Pancreas (tissue), 10 donors: ENCODE results near the gene TMEM107. TPM values are rescaled to one million over a fixed set of nuclear protein-coding genes. Genes with fewer than 3 reads are reported as not detected.
"Not testable (repeated sequence)": the region's sequence is repeated elsewhere in the genome, so short reads cannot be mapped to it uniquely, and the experiment has no call there.

ENCODE experiments used
- ATAC-seq, 4 donors: fragments of 200-7000 bp; cut with Tn5 transposase; one replicate each; pipeline versions ENCODE4 v1.8.0 to v1.9.1; 2020; ENCODE audit warnings: mild to moderate bottlenecking in 4 of 4, moderate library complexity in 4 of 4
- DNase-seq, 6 donors: peaks; one replicate each; pipeline ENCODE4 v3.0.0-alpha.2; 2020
- FAIRE-seq: peaks from 2 replicates; lab custom pipeline; 2012; peaks lifted over from hg19 to GRCh38; lab: Jason Lieb, UNC
- H3K27ac ChIP-seq, 4 donors: fragments of 200-600 bp; sonication (generic); 1 replicate in 3 of 4; 2 replicates in 1 of 4; pipeline versions ENCODE4 v1.5.0 to v1.8.0; 2020
- H3K27me3 ChIP-seq, 4 donors: fragments of 200-600 bp; one replicate each; pipeline ENCODE4 v1.8.0; 2021
- H3K36me3 ChIP-seq, 3 donors: fragments of 200-600 bp; sonication (generic) in 1 of 3; one replicate each; pipeline versions ENCODE4 v1.5.0 to v1.8.0; 2020 to 2021
- H3K4me1 ChIP-seq, 3 donors: fragments of 200-600 bp; one replicate each; pipeline ENCODE4 v1.8.0; 2021
- H3K4me3 ChIP-seq, 4 donors: fragments of 200-600 bp; sonication (generic) in 2 of 4; one replicate each; pipeline versions ENCODE4 v1.5.0 to v1.8.0; 2020 to 2021
- H3K9me3 ChIP-seq, 4 donors: fragments of 200-600 bp; one replicate each; pipeline ENCODE4 v1.8.0; 2021
- WGBS, 2 donors: extraction: QIAGEN DNeasy Blood & Tissue Kit; methylation state at CpG; one replicate each; pipeline ENCODE4 v1.1.7; 2013; 5-methylcytosine and 5-hydroxymethylcytosine counted together
- intact Hi-C, 3 donors: fragments of 100-400 bp; cut with DNase I; formaldehyde crosslinking; loops; one replicate each; pipeline versions ENCODE4 v1.11.1 to v1.14.2; 2022
- polyA plus RNA-seq, 2 donors: library from polyadenylated mRNA; stranded (reverse); fragments of 200-250 nt; gene quantifications; one replicate each; pipeline ENCODE4 v1.2.3, GENCODE V29; 2013
- total RNA-seq, 6 donors: library from RNA; stranded (reverse); fragmentation: NEBNext Ultra II Directional in 4 of 6; extraction: Animal tissue kit (Norgen Biotek cat#: 25700) in 4 of 6; gene quantifications; one replicate each; pipeline versions ENCODE4 v1.2.1 to v1.2.4, GENCODE V29; 2021 to 2023
- TF ChIP-seq, protein P1 (sequence below), 4 donors: fragments of 200-600 bp; sonication (generic) in 3 of 4; IDR thresholded peaks; one replicate each; pipeline versions ENCODE4 v1.5.0 to v1.8.0; 2021; ENCODE audit warnings: antibody characterized with exemption in 4 of 4
- donor health status: healthy with polysubstance abuse.
- donor health status: DM: no; HTN: no; CAD: no; lungs with moderate emphysema.
- donor health status: DM: no; HTN: no; CAD: no.
- donor health status: control.
- donor health status: control.
- donor health status: Bipolar disorder and iron deficiency.
- donor health status: DM: yes; HTN: yes; CAD: no.
- donor health status: DM: no; HTN: no; CAD: no.
- donor health status: DM: no; HTN: no; CAD: no.
- donor health status: DM: yes; HTN: yes; CAD: no.

TMEM107 gene
- total and polyA plus RNA-seq, 8 donors = 5.2 to 11.1 (median 6.3) TPM

DNA sequence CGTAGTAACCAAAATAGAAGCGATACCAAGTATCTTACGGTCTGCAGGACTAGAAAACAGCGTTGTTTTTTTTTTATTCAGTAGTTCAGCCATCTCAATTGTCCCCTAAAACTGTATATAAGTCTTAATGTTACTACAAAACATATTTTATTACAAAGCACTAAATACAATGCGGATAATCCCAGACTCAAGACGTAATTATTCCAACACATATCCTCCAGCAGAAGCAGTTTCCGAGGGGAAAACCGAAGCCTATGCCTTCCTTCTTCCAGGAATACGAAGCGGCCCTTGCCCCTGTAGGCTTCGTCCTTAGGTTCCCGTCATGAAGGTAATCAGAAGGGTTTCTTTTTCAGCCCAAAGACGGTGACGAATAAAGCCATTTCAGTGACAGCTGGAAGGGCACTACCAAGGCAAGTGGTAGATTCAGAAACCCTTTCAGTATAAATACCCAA is 2.3 kb downstream of the TMEM107 start:
- Histone ChIP-seq H3K4me1 (peaks cover 7 to 20% (median 7%) of the 10 kb centered on the region in 3 donors), H3K36me3 (no peaks in the 10 kb centered on the region), H3K27me3 (no peaks in the 10 kb centered on the region), H3K4me3 (peak overlapping the region in 2 of 4 donors; percentile 37 to 41), H3K9me3 (no peaks in the 10 kb centered on the region), H3K27ac (peak overlapping the region; percentile 85 to 97 (median 92))
- 1 to 2% methylated on average over 14 of the region's 14 CpGs for WGBS, 2 donors
- DNase-seq (no peak), ATAC-seq (peak in 1 of 4 donors; percentile 7), FAIRE-seq (no peak)
- TF ChIP-seq, protein P1, sequence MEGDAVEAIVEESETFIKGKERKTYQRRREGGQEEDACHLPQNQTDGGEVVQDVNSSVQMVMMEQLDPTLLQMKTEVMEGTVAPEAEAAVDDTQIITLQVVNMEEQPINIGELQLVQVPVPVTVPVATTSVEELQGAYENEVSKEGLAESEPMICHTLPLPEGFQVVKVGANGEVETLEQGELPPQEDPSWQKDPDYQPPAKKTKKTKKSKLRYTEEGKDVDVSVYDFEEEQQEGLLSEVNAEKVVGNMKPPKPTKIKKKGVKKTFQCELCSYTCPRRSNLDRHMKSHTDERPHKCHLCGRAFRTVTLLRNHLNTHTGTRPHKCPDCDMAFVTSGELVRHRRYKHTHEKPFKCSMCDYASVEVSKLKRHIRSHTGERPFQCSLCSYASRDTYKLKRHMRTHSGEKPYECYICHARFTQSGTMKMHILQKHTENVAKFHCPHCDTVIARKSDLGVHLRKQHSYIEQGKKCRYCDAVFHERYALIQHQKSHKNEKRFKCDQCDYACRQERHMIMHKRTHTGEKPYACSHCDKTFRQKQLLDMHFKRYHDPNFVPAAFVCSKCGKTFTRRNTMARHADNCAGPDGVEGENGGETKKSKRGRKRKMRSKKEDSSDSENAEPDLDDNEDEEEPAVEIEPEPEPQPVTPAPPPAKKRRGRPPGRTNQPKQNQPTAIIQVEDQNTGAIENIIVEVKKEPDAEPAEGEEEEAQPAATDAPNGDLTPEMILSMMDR (IDR thresholded peaks at IDR 0.05) = no peak
- intact Hi-C loops = no loop called here

DNA sequence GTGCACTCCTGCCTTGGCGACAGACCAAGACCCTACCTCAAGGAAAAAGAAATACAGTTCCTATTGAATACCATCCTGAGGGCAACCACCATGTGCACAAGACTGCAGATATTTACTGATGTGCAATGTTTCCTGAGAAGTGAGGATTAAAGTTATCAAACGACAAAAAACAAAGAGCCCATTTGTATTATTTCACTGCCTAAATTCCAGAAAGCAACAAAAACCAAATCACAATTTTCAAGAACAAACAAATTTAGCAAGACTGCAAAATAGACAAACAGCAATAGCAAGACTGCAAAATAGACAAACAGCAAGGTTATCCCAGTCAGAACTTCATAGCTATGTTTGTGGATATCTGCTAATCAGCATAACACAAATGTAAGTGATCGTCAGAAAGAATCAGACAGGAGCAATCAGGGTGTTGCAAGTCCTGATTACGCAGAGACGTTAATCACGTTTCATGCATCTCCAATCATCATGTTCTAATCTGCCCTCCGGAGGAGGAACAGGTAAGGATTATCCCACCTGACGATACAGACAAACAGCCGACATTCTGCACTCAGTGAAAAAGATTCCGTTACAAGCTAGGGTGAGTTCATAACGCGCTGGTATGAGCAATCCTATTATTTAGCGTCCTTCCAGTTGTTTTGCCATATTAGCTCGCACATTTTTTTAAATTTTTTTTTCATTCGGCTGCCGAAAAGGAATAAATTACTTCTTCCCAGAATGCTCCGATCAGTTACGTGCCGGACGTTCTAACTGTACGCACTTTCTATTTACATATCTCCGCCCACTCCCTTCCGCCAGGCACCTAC is 2.9 kb downstream of the TMEM107 start:
- ATAC-seq (peak; percentile 84 to 90 (median 88)), DNase-seq (peak in 5 of 6 donors; percentile 62 to 87 (median 80)), FAIRE-seq (peak; percentile 70)
- intact Hi-C loops = no loop called here
- peaks cover 7 to 20% (median 7%) of the 10 kb centered on the region in 3 donors for H3K4me1 ChIP-seq
- peak overlapping the region in 2 of 4 donors; percentile 37 to 41 for H3K4me3 ChIP-seq
- no peaks in the 10 kb centered on the region for H3K9me3 ChIP-seq
- TF ChIP-seq, protein P1 (IDR thresholded peaks at IDR 0.05) = no peak
- H3K36me3 ChIP-seq = no peaks in the 10 kb centered on the region
- no peaks in the 10 kb centered on the region for H3K27me3 ChIP-seq
- H3K27ac ChIP-seq = peak overlapping the region; percentile 85 to 97 (median 92)
- 0% methylated on average over 23 of the region's 23 CpGs for WGBS, 2 donors

DNA sequence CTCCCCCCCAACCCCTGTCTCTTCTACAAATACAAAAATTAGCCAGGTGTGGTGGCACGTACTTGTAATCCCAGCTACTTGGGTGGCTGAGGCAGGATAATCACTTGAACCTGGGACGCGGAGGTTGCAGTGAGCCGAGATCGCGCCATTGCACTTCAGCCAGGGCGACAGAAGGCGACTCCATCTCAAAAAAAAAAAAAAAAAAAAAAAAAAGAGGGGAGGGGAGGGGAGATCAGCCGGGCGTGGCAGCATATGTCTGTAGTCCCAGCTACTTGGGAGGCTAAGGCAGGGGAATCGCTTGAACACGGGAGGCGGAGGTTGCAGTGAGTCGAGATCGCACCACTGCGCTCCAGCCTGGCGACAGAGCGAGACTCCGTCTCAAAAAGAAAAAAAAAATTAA is 6.0 kb downstream of the TMEM107 start:
- H3K36me3 ChIP-seq, H3K4me1 ChIP-seq, H3K27me3 ChIP-seq, intact Hi-C loops, H3K27ac ChIP-seq, H3K4me3 ChIP-seq, FAIRE-seq, H3K9me3 ChIP-seq, ATAC-seq, DNase-seq: not testable (repeated sequence)
- 91 to 95% methylated on average over 19 of the region's 19 CpGs for WGBS, 2 donors

DNA sequence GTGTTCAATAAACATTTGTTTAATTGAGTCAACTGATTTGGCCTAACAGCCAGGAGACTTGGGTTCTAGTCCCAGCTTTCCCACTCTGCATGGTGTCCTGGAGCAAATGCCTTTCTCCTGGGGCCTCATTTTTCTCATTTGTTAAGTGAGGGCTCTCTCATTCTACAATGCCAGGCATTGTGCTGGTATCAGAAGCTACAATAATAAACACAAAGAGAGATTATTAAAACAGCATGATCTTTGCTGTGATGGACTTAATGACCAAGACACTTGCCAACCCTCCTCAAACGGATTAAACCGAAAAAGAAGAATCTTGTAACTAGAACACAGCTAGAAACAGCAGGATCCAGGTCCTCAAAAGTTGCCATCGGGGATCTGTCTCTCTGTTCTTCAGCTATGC is 8.7 kb downstream of the TMEM107 start:
- intact Hi-C loops = no loop called here
- Histone ChIP-seq H3K9me3 (no peaks in the 10 kb centered on the region), H3K4me3 (no peak overlapping the region), H3K4me1 (peaks cover 9 to 11% (median 10%) of the 10 kb centered on the region in 3 donors), H3K27me3 (no peaks in the 10 kb centered on the region), H3K27ac (no peak overlapping the region), H3K36me3 (no peaks in the 10 kb centered on the region)
- TF ChIP-seq, protein P1 (IDR thresholded peaks at IDR 0.05) = no peak
- DNase-seq (no peak), ATAC-seq (no peak), FAIRE-seq (no peak)
- WGBS, 2 donors = 75 to 80% methylated on average over 3 of the region's 3 CpGs

DNA sequence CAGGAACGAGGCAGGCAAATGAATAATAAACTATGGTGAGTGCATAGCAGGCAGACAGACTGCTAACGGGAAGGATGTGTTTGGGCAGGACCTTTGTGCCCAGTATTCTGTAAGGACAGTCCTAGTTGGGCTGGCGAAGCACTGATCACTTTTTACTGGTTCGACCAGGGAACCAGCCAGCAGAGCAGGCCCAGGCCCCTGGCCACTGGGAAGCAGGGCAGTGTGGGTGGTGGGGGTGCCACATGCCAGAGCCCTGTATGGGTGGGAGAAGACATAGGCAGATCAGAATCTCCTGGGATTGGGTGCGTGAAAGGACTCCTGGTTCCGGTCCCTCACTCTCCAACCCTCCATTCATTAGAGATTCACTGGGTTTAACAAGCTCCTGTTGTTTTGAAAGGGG is 9.4 kb downstream of the TMEM107 start:
- peak in 2 of 6 donors; percentile 15 to 45 for DNase-seq
- WGBS, 2 donors = 92 to 96% methylated on average over 6 of the region's 6 CpGs
- TF ChIP-seq, protein P1 (IDR thresholded peaks at IDR 0.05) = no peak
- H3K4me3 ChIP-seq = no peak overlapping the region
- H3K9me3 ChIP-seq = no peaks in the 10 kb centered on the region
- no peak for FAIRE-seq
- ATAC-seq = no peak
- H3K4me1 ChIP-seq = peaks cover 10 to 12% (median 10%) of the 10 kb centered on the region in 3 donors
- H3K27me3 ChIP-seq = no peaks in the 10 kb centered on the region
- intact Hi-C loops = no loop called here
- H3K27ac ChIP-seq = no peak overlapping the region
- H3K36me3 ChIP-seq = no peaks in the 10 kb centered on the region
